ENCODE measurements around the gene NHP2.
"Not testable (repeated sequence)": the region's sequence is repeated elsewhere in the genome, so short reads cannot be mapped to it uniquely, and the experiment has no call there.

Gene NHP2

DNA sequence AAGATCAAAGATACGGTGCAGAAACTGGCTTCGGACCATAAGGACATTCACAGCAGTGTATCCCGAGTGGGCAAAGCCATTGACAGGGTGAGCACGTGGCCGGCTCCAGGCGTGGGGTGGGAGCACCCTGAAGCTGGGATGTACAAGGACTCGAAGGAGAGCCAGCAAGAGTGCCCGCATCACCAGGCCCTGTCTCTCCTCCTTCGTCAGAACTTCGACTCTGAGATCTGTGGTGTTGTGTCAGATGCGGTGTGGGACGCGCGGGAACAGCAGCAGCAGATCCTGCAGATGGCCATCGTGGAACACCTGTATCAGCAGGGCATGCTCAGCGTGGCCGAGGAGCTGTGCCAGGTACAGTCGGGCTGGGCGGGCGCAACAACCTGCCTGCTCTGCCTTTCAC lies 11.0 kb downstream of the NHP2 start:
- DNase-seq (ENCODE audit: low read depth in 1 of 2, low spot score in 1 of 2) = no peak
- no peak for TF ChIP-seq JUND (IDR thresholded peaks at IDR 0.05; ENCODE audit: low read depth)
- in situ Hi-C loops (cut with HindIII; ENCODE audit: low pct_unique_long_range_greater_than_20kb, low sequenced_read_pairs) = no loop called here

DNA sequence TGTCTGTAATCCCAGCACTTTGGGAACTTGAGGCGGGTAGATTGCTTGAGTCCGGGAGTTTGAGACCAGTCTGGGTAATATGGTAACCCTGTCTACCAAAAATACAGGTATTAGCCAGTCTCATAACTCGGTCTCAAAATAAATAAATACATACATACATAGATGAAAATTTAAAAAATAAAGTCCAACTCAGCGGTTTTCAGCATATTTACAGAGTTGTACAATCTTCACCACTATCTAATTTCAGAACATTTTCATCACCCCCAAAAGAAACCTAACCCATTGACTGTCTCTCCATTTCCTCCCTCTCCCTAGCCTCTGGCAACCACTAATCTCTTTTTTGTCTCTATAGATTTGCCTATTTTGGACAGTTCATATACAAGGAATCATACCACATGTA lies 12.1 kb downstream of the NHP2 start:
- TF ChIP-seq JUND (IDR thresholded peaks at IDR 0.05; ENCODE audit: low read depth) = no peak
- DNase-seq (ENCODE audit: low read depth in 1 of 2, low spot score in 1 of 2) = no peak
- in situ Hi-C loops (cut with HindIII; ENCODE audit: low pct_unique_long_range_greater_than_20kb, low sequenced_read_pairs) = no loop called here

DNA sequence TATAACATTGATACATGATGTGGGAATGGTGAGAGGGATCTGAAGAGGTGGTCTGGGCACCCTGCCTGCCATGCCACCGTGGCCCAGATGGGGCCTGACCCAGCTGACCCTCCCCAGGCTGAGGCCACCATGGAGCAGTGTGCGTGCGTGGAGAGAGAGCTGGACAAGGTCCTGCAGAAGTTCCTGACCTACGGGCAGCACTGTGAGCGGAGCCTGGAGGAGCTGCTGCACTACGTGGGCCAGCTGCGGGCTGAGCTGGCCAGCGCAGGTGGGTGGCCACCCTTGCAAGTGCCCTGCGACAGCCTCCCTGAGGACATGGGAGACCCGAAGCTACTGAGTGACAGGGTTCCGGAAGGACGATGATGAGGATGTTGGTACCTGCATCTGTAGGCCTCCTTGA lies 15.7 kb downstream of the NHP2 start:
- DNase-seq (ENCODE audit: low read depth in 1 of 2, low spot score in 1 of 2) = no peak
- TF ChIP-seq JUND (IDR thresholded peaks at IDR 0.05; ENCODE audit: low read depth) = no peak
- in situ Hi-C loops (cut with HindIII; ENCODE audit: low pct_unique_long_range_greater_than_20kb, low sequenced_read_pairs) = no loop called here

GRCh38 chr5:178136990-178137389 lies 16.7 kb downstream of the NHP2 start:
- no peak for TF ChIP-seq JUND (IDR thresholded peaks at IDR 0.05; ENCODE audit: low read depth)
- no peak for DNase-seq (ENCODE audit: low read depth in 1 of 2, low spot score in 1 of 2)
- in situ Hi-C loops (cut with HindIII; ENCODE audit: low pct_unique_long_range_greater_than_20kb, low sequenced_read_pairs) = no loop called here

DNA sequence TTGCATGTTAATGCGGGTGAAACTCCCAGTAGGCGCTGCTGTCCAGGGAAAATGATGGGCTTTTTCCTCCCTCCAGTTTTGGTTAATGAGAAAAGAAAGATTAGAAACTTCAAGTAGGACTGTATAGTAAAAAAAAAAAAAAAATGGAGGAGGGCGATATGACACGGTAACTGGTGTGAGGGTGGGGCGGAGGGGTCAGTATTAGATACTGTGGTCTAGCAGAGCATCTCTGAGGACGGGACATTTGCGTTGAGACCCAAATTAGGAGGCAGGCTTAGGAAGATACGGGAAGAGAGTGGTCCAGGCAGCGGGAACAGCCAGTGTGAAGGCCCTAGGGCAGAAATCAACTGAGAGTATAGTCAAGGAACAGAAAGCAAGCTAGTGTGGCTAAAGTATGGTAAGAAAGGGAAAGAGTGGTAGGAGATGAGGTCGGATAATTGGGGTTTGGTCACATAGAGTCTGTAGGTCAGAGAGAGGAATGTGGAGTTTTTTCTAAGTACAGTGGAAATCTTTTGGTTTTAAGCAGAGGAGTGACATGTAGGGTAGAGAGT lies 22.2 kb downstream of the NHP2 start:
- in situ Hi-C loops (cut with HindIII; ENCODE audit: low pct_unique_long_range_greater_than_20kb, low sequenced_read_pairs) = no loop called here
- DNase-seq (ENCODE audit: low read depth in 1 of 2, low spot score in 1 of 2) = no peak
- no peak for TF ChIP-seq JUND (IDR thresholded peaks at IDR 0.05; ENCODE audit: low read depth)

- peak; percentile 90 to 92 for DNase-seq (ENCODE audit: low read depth in 1 of 2, low spot score in 1 of 2)
- in situ Hi-C loops (cut with HindIII; ENCODE audit: low pct_unique_long_range_greater_than_20kb, low sequenced_read_pairs) = no loop called here
- no peak for TF ChIP-seq JUND (IDR thresholded peaks at IDR 0.05; ENCODE audit: low read depth)
These were observed 22.9 kb downstream of the NHP2 start, which contains the start of gene RMND5B for GRCh38 chr5:178130576-178131445. Gene RMND5B (plus strand): TSS chr5:178131014. CDS start chr5:178138120, 7,106 bp downstream.

DNA sequence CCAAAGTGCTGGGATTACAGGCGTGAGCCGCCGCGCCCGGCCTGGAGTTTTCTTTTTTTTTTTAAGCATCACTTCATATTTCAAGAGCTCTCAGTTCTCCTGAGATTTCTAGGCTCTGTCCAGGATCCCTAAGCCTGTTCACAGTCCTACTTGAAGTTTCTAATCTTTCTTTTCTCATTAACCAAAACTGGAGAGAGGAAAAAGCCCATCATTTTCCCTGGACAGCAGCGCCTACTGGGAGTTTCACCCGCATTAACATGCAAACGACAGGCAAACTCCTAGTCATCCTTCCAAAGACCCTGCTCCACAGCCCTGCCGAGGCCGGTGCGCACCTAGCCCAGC lies 23.5 kb downstream of the NHP2 start:
- DNase-seq (ENCODE audit: low read depth in 1 of 2, low spot score in 1 of 2); in situ Hi-C loops (cut with HindIII; ENCODE audit: low pct_unique_long_range_greater_than_20kb, low sequenced_read_pairs): not testable (repeated sequence)

GRCh38 chr5:178129296-178129695 lies 24.4 kb downstream of the NHP2 start:
- no peak for TF ChIP-seq JUND (IDR thresholded peaks at IDR 0.05; ENCODE audit: low read depth)
- in situ Hi-C loops (cut with HindIII; ENCODE audit: low pct_unique_long_range_greater_than_20kb, low sequenced_read_pairs) = no loop called here
- no peak for DNase-seq (ENCODE audit: low read depth in 1 of 2, low spot score in 1 of 2)

DNA sequence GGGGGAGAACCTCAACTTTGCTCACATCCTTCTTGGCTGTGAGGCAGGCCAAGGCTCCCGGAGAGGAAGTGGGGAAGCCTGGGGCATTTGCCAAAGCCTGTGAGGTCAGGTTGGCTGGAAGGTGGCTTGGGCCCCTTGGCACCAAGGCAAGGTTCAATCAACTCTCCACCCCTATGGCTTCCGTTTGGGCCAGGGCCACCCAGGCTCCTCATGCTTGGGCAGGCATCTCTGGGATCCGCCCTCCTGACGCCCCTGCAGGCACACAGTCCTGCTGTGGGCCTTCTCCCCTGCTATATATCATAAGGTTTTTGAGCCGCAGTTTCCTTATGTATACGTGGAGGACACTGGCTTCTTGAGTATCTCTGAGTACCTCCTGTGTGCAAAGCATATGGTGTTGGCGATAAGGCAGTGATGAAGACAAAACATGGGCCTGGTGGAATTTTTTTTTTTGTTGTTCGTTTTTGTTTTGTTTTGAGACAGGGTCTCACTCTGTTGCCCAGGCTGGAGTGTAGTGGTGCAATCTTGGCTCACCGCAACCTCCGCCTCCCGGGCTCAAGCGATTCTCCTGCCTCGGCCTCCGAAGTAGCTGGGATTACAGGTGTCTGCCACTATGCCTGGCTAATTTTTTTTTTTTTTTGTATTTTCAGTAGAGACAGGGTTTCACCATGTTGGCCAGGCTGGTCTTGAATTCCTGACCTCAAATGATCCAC lies 26.2 kb downstream of the NHP2 start:
- in situ Hi-C loops (cut with HindIII; ENCODE audit: low pct_unique_long_range_greater_than_20kb, low sequenced_read_pairs); DNase-seq (ENCODE audit: low read depth in 1 of 2, low spot score in 1 of 2): not testable (repeated sequence)

GRCh38 chr5:178126556-178126955 lies 27.1 kb downstream of the NHP2 start:
- no peak for DNase-seq (ENCODE audit: low read depth in 1 of 2, low spot score in 1 of 2)
- in situ Hi-C loops (cut with HindIII; ENCODE audit: low pct_unique_long_range_greater_than_20kb, low sequenced_read_pairs) = no loop called here

GRCh38 chr5:178125253-178125906 lies 28.3 kb downstream of the NHP2 start:
- no peak for TF ChIP-seq JUND (IDR thresholded peaks at IDR 0.05; ENCODE audit: low read depth)
- in situ Hi-C loops (cut with HindIII; ENCODE audit: low pct_unique_long_range_greater_than_20kb, low sequenced_read_pairs) = no loop called here

More at GRCh38 chr5:178126556-178126955, 27.1 kb downstream of the NHP2 start:
- no peak for TF ChIP-seq JUND (IDR thresholded peaks at IDR 0.05; ENCODE audit: low read depth)

DNA sequence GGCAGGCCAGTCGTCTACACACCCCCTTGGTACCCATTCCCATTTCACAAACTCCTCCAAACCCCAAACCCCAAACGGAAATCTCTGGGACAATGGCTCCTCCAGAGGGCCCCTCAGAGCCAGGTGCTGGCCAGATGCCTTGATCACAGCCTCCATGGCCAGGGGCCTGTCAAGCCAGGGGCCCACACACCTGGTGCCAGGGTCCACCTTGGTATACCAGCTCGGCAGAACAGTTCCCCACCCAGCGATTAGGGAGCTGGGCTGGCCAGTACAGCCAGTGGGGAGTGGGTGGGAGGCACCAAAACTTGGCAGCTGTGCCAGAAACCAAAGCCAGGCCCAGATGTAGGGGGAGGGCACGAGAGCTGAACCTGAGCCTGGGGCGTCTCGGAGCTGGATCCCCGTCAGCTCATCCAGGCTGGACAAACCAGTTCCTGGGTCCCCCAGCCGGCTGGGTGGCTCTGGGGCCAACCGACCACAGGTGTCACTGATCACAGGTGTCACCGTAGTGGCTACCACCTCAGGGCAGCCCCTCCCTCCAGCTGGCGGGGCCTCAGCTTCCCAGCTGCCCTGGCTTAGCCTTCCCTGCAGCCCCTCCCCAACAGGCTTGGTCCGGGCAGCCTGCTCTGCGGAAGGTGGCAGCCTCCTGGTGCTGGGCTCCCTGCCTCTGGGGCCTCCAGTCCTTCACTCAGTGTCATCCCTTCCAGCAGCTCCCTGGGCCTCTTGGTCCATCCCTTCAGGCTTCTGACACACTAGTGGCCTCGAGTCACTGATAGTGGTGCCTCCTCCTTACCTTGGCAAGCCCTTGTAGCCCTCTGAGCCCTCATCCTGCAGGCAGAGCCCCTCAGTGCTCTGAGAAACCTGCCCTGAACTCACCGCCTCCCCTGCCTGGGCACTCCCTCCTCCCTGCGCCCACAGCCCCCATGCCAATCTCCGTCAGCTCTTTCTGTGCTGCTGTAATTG lies 29.4 kb downstream of the NHP2 start:
- in situ Hi-C loops (cut with HindIII; ENCODE audit: low pct_unique_long_range_greater_than_20kb, low sequenced_read_pairs) = no loop called here
- DNase-seq (ENCODE audit: low read depth in 1 of 2, low spot score in 1 of 2) = peak; percentile 87 to 95

More at GRCh38 chr5:178125253-178125906, 28.3 kb downstream of the NHP2 start:
- DNase-seq (ENCODE audit: low read depth in 1 of 2, low spot score in 1 of 2) = no peak

More for the DNA sequence above, 29.4 kb downstream of the NHP2 start:
- no peak for TF ChIP-seq JUND (IDR thresholded peaks at IDR 0.05; ENCODE audit: low read depth)
